ENCODE measurements around the gene TSKS. TPM values are rescaled to one million over a fixed set of nuclear protein-coding genes. Genes with fewer than 3 reads are reported as not detected.

TSKS gene
- total RNA-seq, 1 experiment from 2014 or later = 0.76 TPM

DNA sequence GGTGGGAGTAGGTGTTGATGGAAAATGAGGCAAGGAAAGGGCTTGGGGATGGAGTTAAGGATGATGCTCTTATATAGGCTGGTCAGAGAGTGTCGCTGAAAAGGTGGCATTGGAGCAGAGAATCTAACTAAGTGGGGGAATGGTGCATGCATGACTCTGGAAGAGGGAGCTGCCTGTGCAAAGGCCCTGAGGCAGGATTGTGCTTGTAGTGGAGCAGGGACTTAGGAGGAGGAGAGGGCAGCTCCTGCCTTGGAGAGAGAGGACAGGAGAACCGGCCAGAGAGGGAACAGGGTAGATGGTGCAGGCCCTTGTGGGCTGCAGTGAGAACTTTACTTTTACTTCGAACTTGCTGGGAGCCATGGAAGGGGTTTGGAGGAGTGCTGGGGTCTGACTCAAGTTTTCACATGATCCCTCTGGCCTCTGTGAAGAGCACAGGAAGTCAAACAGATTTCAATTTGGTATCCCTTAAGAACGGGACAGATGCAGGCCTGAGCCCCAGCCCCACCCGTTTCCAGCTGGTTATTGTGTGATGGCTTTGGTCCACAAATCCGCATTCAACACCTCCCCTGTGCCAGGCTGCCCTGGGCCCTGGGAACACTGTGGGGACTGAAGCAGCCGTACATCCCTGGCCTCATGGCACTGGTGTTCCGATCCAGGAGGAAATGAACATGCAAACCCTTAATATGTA lies 10.7 kb upstream of the TSKS start:
- no peaks in the 10 kb centered on the region for H4K20me1 ChIP-seq (ENCODE audit: insufficient read depth)
- H3K79me2 ChIP-seq (ENCODE audit: insufficient read depth, low read length) = peaks cover 20% of the 10 kb centered on the region
- TF ChIP-seq, protein P1, sequence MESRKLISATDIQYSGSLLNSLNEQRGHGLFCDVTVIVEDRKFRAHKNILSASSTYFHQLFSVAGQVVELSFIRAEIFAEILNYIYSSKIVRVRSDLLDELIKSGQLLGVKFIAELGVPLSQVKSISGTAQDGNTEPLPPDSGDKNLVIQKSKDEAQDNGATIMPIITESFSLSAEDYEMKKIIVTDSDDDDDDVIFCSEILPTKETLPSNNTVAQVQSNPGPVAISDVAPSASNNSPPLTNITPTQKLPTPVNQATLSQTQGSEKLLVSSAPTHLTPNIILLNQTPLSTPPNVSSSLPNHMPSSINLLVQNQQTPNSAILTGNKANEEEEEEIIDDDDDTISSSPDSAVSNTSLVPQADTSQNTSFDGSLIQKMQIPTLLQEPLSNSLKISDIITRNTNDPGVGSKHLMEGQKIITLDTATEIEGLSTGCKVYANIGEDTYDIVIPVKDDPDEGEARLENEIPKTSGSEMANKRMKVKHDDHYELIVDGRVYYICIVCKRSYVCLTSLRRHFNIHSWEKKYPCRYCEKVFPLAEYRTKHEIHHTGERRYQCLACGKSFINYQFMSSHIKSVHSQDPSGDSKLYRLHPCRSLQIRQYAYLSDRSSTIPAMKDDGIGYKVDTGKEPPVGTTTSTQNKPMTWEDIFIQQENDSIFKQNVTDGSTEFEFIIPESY (IDR thresholded peaks at IDR 0.05; ENCODE audit: extremely low read depth, insufficient replicate concordance, low read length) = no peak
- ATAC-seq (no peak), DNase-seq (ENCODE audit: low read depth, low spot score) (no peak)
- POLR2A ChIA-PET = no interaction called here
- H3K4me3 ChIP-seq (replicated peaks in 1 of 2; ENCODE audit: low read depth in 1 of 2, low read length in 2 of 2) = no peak overlapping the region
- H3K36me3 ChIP-seq (ENCODE audit: control insufficient read depth in 1 of 2, insufficient read depth in 2 of 2, low read length in 2 of 2) = no peaks in the 10 kb centered on the region; a peak in 1 of 4 replicates
- no peak overlapping the region for H2AFZ ChIP-seq (ENCODE audit: low read depth, low read length, poor library complexity, severe bottlenecking)
- H3K27ac ChIP-seq (ENCODE audit: low read depth, low read length) = no peak overlapping the region
- H3K4me2 ChIP-seq (ENCODE audit: low read length) = no peak overlapping the region
- no TSS peak for BruUV-seq (replicated peaks)
- no peaks in the 10 kb centered on the region for H3K9me3 ChIP-seq (ENCODE audit: control insufficient read depth in 1 of 2, insufficient read depth in 1 of 2, low read depth in 1 of 2, low read length in 2 of 2)
- intact Hi-C loops (cut with micrococcal nuclease) = no loop called here
- RAD21 ChIA-PET (ENCODE audit: low non-redundant PET in 1 of 2, low total read pairs in 2 of 2, uncharacterized antibody in 2 of 2, unreplicated experiment in 2 of 2) = no interaction called here
- no peaks in the 10 kb centered on the region for H3K9me2 ChIP-seq (ENCODE audit: insufficient read depth)
- CTCF ChIA-PET = no interaction called here
- no peaks in the 10 kb centered on the region for H3K27me3 ChIP-seq (ENCODE audit: insufficient read depth, low read length)
- no peak overlapping the region for H3K9ac ChIP-seq (ENCODE audit: low read length)
- H3K4me1 ChIP-seq (ENCODE audit: control insufficient read depth in 1 of 2, insufficient read depth in 2 of 2, low read length in 2 of 2) = no peaks in the 10 kb centered on the region

DNA sequence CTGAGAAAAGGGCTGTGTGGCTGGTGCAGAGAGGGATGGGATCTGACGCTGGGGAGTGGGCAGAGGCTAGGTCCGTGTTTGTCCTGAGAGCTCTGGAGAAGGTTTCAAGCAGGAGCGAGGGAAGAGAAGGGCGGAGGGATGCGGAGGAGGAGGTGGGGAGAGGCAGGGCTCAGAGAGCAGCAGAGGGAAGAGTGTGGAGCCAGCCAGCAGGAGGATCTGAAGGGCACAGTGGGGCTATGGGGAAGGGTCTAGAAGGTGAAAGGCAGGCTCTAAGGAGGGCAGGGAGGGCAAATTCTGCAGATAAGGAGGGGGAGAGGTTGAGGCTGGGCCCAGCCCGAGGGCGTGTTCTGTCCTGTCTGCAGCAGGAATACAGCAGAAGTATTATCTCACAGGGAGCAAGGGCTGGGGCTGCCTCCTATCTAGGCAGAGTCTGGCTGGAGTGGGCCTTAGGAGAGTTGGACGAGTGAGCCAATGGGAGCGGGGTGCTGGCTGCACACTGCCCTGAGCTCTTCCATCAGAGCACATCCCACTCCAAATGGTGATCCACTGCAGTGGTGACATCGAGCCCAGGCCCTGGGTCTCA lies 9.8 kb upstream of the TSKS start:
- RAD21 ChIA-PET (ENCODE audit: low non-redundant PET in 1 of 2, low total read pairs in 2 of 2, uncharacterized antibody in 2 of 2, unreplicated experiment in 2 of 2) = no interaction called here
- H3K4me2 ChIP-seq (ENCODE audit: low read length) = no peak overlapping the region
- CTCF ChIA-PET = no interaction called here
- H2AFZ ChIP-seq (ENCODE audit: low read depth, low read length, poor library complexity, severe bottlenecking) = no peak overlapping the region
- intact Hi-C loops (cut with micrococcal nuclease) = no loop called here
- H4K20me1 ChIP-seq (ENCODE audit: insufficient read depth) = no peaks in the 10 kb centered on the region
- H3K27ac ChIP-seq (ENCODE audit: low read depth, low read length) = no peak overlapping the region
- no peak overlapping the region for H3K9ac ChIP-seq (ENCODE audit: low read length)
- no peaks in the 10 kb centered on the region for H3K9me3 ChIP-seq (ENCODE audit: control insufficient read depth in 1 of 2, insufficient read depth in 1 of 2, low read depth in 1 of 2, low read length in 2 of 2)
- peaks cover 6 to 7% of the 10 kb centered on the region in 2 experiments for H3K4me1 ChIP-seq (ENCODE audit: control insufficient read depth in 1 of 2, insufficient read depth in 2 of 2, low read length in 2 of 2)
- ATAC-seq (0 out of 2 replicates have a peak, but pooled peaks have one; percentile 25), DNase-seq (ENCODE audit: low read depth, low spot score) (no peak)
- no peaks in the 10 kb centered on the region for H3K9me2 ChIP-seq (ENCODE audit: insufficient read depth)
- peaks cover 28% of the 10 kb centered on the region for H3K79me2 ChIP-seq (ENCODE audit: insufficient read depth, low read length)
- no TSS peak for BruUV-seq (replicated peaks)
- H3K36me3 ChIP-seq (ENCODE audit: control insufficient read depth in 1 of 2, insufficient read depth in 2 of 2, low read length in 2 of 2) = no peaks in the 10 kb centered on the region; a peak in 1 of 4 replicates
- no peaks in the 10 kb centered on the region for H3K27me3 ChIP-seq (ENCODE audit: insufficient read depth, low read length)
- H3K4me3 ChIP-seq (replicated peaks in 1 of 2; ENCODE audit: low read depth in 1 of 2, low read length in 2 of 2) = no peak overlapping the region
- POLR2A ChIA-PET = no interaction called here
- no peak for TF ChIP-seq FOSL1 (IDR thresholded peaks at IDR 0.05; ENCODE audit: low read depth)
- no peak for TF ChIP-seq EZH2 (IDR thresholded peaks at IDR 0.05)
- TF ChIP-seq ZNF274 (IDR thresholded peaks at IDR 0.05; ENCODE audit: low read depth, low read length) = no peak
- TF ChIP-seq ATF3 (IDR thresholded peaks at IDR 0.05) = no peak
- TF ChIP-seq SRF (IDR thresholded peaks at IDR 0.05; ENCODE audit: low read depth) = no peak
- TF ChIP-seq JUND (IDR thresholded peaks at IDR 0.05) = no peak
- no peak for TF ChIP-seq SP1 (IDR thresholded peaks at IDR 0.05; ENCODE audit: low read depth)
- TF ChIP-seq CBX3 (IDR thresholded peaks at IDR 0.05; ENCODE audit: low read depth) = no peak
- no peak for TF ChIP-seq EGR1 (IDR thresholded peaks at IDR 0.05; ENCODE audit: low read depth)
- no peak for TF ChIP-seq MAX (IDR thresholded peaks at IDR 0.05)
- TF ChIP-seq ELF1 (IDR thresholded peaks at IDR 0.05; ENCODE audit: borderline replicate concordance, low read depth) = no peak
- no peak for TF ChIP-seq ZFX (IDR thresholded peaks at IDR 0.05)
- TF ChIP-seq, protein P1 (IDR thresholded peaks at IDR 0.05; ENCODE audit: extremely low read depth, insufficient replicate concordance, low read length) = no peak
- TF ChIP-seq CEBPB (IDR thresholded peaks at IDR 0.05; ENCODE audit: low read depth) = no peak
- TF ChIP-seq POLR2AphosphoS5 (IDR thresholded peaks at IDR 0.05; ENCODE audit: low read depth, low read length) = no peak
